ENCODE data around the gene SLC35G3.

DNA sequence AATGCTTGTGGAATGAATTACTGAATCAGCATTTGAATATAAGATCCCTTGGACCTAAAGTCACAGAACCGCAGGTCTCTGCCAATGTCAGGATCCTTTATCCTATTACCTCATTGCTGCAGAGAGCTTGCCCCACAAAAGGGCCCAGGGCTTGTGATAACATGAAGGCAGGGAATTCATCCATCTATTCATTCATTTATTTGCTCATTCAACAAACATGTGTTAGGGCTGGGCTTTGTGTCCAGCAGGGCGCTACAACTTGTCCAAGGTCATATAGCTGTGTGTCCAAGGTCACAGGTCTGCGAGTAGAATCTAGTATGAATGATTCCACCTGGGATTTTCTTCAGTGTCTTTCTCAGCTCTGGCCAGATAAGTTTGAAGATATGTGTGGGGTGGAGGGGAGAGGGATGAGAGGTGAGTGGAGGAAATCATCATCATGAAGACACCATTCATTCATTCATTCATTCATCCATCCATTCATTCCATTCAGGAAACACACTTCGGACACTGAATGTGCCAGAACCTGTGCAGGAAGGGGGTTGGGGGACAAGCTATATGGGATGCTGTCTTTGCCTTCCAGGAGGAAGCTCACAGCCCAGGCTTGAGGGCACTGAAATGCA lies 47.9 kb downstream of the SLC35G3 start:
- TF ChIP-seq EP300 (IDR thresholded peaks at IDR 0.05) (no peak), POLR2A (IDR thresholded peaks at IDR 0.05) (no peak)
- TF ChIP-seq, protein P1, sequence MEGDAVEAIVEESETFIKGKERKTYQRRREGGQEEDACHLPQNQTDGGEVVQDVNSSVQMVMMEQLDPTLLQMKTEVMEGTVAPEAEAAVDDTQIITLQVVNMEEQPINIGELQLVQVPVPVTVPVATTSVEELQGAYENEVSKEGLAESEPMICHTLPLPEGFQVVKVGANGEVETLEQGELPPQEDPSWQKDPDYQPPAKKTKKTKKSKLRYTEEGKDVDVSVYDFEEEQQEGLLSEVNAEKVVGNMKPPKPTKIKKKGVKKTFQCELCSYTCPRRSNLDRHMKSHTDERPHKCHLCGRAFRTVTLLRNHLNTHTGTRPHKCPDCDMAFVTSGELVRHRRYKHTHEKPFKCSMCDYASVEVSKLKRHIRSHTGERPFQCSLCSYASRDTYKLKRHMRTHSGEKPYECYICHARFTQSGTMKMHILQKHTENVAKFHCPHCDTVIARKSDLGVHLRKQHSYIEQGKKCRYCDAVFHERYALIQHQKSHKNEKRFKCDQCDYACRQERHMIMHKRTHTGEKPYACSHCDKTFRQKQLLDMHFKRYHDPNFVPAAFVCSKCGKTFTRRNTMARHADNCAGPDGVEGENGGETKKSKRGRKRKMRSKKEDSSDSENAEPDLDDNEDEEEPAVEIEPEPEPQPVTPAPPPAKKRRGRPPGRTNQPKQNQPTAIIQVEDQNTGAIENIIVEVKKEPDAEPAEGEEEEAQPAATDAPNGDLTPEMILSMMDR (IDR thresholded peaks at IDR 0.05): no peak
